Activated CD8-positive, alpha-beta memory T cell treated with anti-CD3 and anti-CD28 coated beads, Interleukin-2, amount 50 U/mL, for 1 hour (primary cell): ENCODE data around the gene CD300LF.

Source experiments
- DNase-seq: peaks from one replicate; pipeline ENCODE4 v3.0.0-alpha.2; 2020; ENCODE audit errors: extremely low read depth

The CD300LF gene

DNA sequence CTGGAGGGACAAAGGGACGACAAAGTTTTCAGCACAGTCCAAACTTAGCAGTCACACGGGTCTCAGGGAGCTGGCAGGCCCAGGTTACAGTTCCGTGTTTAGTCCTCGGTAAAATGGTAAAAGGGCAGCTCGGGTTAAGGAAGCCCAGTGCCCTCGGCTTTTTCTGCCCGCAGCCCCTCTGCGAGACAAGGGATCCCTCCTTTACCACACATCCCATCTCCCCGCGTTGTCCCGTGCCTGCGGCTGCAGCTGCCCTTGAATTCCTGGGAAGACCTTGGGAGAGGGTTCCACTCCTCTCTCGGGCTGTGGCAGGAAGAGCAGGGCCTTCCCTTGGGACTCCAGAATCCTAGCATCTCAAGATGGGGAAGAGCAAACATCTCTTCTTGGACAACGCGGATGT, 17.1 kb upstream of the CD300LF start:
- DNase-seq = no peak

DNA sequence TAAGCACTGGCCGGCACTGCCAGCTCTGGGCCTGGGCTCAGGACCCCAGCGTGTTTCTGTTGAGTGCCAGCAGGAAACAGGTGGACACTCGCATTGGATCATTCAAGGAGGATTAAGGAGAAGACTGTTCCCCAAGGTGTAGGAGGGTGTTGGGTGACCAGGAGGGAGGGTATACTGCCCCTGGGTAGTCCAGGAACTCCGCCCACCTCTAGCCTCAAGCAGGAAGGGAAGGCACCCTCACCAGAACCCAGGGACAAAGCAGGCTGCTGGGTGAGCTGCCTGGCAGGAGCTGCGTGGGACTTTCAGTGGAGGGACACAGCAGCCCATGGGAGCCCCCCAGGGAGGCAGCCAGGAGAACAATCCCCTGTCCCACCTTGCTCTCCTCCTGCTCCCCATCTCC, 16.6 kb upstream of the CD300LF start:
- no peak for DNase-seq

GRCh38 chr17:74728702-74729075, 16.0 kb upstream of the CD300LF start:
- no peak for DNase-seq

- DNase-seq = no peak
Measured at GRCh38 chr17:74728033-74728701, 15.4 kb upstream of the CD300LF start.

DNA sequence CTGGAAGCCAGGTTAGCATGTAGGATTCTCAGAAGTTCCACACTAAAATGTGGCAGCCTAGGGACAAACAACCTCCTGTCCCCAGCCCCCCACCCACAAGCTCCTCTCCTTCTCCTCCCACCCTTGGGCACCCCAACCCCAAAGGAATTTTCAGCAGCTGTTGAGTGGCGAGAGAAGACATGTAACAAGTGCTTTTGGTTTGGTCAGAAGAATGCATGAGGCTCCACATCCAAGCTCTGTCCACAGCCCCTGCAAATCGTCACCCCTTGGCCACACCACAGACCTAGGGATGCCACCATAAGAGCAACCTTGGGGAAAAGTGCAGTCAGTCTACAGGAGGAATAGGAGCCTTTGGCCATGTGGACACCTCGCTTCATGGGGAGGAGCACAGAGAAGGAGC, 12.4 kb upstream of the CD300LF start:
- DNase-seq = no peak

DNA sequence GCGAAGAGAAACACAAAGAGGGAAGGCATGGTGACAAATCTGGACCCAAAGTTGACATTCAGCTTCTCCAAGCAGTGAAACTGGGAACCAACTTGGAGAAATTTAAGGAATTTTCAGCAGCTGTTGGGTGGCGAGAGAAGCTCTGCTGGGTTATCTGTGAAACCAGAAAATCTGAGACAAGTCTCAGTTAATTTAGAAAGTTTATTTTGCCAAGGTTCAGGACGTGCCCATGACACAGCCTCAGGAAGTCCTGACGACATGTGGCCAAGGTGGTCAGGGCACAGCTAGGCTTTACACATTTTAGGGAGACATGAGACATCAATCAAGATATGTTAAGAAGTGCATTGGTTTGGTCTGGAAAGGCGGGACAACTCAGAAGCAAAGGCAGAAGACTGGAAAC, 11.2 kb upstream of the CD300LF start:
- DNase-seq = no peak

DNA sequence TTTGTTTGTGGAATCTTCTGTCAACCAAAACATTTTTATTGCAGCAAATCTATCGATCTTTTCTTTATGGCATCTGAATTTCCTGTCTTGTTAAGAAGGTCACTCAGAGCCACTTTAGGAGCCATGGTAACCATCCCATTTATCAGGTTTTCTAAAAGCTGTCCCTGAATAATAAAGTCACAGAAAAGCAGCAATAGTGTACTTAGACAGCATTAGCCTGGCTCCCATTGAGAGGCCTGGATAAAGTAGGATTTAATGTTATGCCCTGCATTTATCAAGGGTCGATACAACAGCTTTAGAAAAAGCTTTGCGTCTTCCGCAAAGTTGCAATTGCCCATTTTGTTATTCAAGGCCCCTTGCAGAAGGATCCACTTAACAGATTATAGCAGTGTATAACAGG, 10.1 kb upstream of the CD300LF start:
- no peak for DNase-seq

DNA sequence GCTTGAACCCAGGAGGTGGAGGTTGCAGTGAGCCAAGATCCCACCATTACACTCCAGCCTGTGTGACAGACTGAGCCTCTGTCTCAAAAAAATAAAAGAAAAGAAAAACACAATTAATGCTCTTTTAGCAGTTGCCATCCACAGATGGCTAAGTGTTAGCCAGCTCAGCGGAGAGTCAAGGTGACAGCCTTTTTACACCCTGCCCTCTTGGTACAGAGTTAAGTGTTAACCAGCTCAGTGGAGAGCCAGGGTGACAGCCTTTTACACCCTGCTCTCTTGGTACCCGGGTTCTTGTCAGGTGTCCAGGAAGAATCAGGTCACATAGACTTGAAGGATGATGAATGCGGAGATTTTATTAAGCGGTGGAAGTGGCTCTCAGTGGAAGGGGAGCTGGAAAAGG, 7.8 kb upstream of the CD300LF start:
- DNase-seq = no peak

- no peak for DNase-seq
Measured at GRCh38 chr17:74715144-74715543, 2.4 kb upstream of the CD300LF start.

DNA sequence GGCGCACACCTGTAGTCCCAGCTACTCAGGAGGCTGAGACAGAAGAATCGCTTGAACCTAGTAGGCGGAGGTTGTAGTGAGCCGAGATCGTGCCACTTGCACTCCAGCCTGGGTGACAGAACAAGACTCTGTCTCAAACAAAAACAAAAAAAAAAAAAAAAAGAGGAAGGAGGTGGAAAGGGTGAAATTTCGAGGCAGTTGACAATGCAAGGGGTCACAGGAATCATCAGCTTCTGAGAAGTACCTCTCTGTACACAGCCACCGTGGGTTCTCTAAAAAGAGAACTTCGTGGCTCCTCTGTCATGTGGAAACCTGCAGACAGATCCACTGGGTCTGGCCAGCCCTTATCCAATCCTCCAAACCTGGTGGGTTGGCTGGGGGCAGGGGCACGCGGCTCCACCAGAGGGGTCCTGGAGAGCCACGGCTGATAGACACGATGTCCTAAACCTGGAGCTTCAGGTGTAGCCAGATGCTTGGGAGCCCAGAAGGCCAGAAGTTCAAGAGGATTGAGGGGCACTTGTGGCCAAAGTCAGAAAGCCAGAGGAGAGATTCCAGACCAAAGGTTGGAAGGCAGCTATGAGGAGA, 540 bp upstream of the CD300LF start:
- no peak for DNase-seq

DNA sequence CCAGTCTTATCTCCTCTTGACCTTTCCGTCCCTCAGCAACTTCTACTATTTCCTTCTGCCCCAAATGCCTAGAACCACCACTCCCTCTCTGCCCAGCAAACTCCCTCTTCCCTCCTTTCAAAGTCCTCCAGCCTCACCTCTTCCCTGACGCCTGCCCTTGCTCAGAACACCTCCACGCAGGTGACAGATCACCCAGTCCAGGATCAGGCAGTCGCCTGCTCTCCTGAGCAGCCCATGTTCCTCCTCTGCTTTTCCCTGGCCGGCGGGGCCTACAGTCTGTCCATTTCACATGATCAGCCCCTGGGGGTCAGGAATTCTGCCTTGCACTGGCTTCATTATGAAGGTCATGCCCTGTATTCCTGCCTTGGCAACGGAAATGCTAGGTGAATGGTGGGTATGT, 422 bp downstream of the CD300LF start:
- DNase-seq = no peak

- no peak for DNase-seq
Measured at GRCh38 chr17:74711058-74711824, 1.5 kb downstream of the CD300LF start.

DNA sequence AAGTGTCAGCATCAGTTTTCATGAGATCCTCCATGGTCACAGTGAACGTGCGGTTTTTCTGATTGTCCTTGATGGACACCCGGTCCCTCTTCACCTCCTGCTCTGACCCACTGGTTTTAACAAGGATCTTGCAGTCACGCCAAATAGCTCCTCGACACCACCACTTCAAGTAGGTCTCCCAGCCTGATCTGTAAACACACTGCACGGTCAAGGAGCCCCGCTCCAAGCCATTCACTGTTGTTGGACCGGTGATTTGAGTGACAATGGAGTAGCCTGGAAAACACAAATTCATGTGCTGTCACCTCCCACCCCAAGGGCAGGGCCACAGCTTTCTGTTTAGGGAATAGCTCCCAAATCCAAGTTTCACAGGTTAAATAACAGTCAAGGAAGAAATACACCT, 8.2 kb downstream of the CD300LF start:
- DNase-seq = no peak

DNA sequence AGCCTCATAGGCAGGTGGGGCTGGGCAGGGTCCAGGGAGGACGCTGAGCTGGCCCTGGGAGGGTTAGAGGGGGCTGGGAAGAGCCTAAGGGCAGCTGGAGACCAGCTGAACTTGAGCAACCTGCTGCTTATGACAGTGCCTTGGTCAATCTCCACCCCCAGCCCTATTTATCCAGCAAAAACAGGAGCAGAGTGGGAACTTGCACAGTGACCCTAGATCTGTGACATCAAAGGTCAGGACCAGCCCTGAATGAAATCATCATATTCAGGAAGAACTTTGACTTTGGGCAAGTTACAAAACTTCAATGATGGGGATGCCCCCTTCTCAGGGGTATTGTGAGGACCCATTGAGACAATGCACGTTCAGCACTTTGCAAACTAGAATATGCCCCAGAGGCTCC, 9.4 kb downstream of the CD300LF start:
- DNase-seq = no peak

- no peak for DNase-seq
Measured at GRCh38 chr17:74702116-74702871, 10.4 kb downstream of the CD300LF start.

- DNase-seq = no peak
Measured at GRCh38 chr17:74699236-74699635, 13.5 kb downstream of the CD300LF start.

- no peak for DNase-seq
Measured at GRCh38 chr17:74698069-74698468, 14.7 kb downstream of the CD300LF start.

GRCh38 chr17:74697515-74697914, 15.2 kb downstream of the CD300LF start:
- no peak for DNase-seq

DNA sequence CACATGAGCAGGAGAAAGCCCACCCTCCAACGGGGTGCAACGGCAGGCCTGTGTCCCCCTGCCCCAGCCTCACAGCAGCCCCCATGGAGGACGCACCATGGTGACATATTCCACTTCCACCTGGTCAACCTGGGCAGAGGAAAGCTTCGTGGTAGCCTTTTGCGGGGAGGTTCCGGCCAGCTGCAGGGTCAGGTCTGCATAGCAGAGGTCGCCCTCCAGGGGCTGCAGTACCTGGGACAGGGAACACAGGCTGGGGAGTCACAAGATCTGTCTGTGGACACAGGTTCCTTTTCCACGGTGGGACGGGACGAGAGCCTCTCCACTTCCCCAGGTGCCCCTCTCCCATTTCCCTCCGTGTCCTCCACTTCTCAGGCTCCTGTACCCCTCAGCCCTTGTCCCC, 17.1 kb downstream of the CD300LF start:
- no peak for DNase-seq

DNA sequence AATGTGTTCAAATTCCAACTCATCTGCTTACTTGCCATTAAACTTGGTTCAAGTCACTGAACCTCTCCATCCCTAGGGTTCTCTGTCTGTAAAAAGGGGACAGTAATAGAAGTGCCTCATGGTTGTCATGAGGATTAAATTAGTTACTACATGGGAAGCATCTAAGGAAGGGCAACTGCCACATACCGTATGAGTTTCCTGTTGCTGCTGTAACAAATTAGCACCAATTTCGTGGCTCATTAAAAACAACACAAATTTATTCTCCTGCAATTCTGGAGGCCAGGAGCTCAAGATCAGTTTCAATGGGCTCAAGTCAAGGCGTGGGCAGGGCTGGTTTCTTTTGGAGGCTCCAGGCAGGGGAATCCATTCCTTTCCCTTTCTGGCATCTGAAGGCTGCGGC, 18.6 kb downstream of the CD300LF start:
- DNase-seq = no peak

GRCh38 chr17:74691151-74691550, 21.6 kb downstream of the CD300LF start:
- no peak for DNase-seq

GRCh38 chr17:74690409-74690825, 22.3 kb downstream of the CD300LF start:
- no peak for DNase-seq

DNA sequence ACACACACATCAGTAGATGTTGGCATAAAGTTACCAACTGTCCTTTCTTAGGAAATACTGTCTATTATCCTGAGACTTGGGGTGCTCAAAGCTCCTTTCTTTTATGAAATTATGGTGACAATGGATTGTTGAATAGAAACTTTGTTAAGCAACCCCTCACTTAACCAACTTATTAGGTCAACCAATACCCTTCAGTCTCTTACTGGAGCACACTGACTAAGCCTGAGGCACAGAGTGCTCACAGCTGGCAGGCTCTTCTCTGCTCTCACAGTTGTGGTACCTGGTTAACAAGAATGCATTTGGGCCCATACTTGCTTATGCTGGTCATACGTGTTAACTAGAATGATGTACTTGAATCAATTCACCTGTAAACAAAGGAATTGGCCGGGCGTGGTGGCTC, 24.8 kb downstream of the CD300LF start:
- no peak for DNase-seq
